ENCODE measurements around the gene DBNDD1.

DBNDD1 gene

DNA sequence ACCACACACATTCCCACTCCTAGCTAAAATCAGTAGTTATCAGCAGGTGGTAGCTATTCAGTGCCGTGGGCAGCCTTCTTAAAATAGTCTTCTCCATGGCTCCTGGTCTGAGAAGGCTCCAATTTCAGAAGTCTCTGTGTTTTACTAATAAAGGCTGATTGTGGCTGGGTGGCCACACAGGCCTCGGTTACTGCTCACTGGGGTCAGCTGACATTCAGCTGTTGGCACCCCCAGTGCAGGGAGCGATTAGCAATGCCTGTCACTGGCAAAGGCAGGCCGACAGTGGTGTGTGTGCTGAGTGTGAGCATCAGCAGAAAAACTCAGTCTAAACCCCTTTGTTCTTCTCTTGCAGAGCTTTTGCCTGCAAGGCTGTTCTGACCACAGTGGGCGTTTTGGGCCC, 16.6 kb upstream of the DBNDD1 start:
- Histone ChIP-seq H3K4me3 (ENCODE audit: low read length) (no peak overlapping the region), H3K27me3 (ENCODE audit: control insufficient read depth, insufficient read depth, low read length) (no peaks in the 10 kb centered on the region), H3K9me3 (ENCODE audit: control insufficient read depth, insufficient read depth, low read length) (no peaks in the 10 kb centered on the region), H3K36me3 (ENCODE audit: control insufficient read depth, insufficient read depth, low read length) (peaks cover 40% of the 10 kb centered on the region), H3K27ac (ENCODE audit: low read length) (no peak overlapping the region), H3K4me1 (ENCODE audit: control insufficient read depth, insufficient read depth, low read length) (peaks cover 5% of the 10 kb centered on the region)
- no peak for DNase-seq (ENCODE audit: low read depth, low spot score)
- WGBS (ENCODE audit: insufficient coverage, insufficient read length) = no CpG with 5 or more reads among the region's 5 CpGs

GRCh38 chr16:90034504-90034903, 15.2 kb upstream of the DBNDD1 start:
- DNase-seq (ENCODE audit: low read depth, low spot score) = no peak
- Histone ChIP-seq H3K4me1 (ENCODE audit: control insufficient read depth, insufficient read depth, low read length) (peaks cover 5% of the 10 kb centered on the region), H3K27me3 (ENCODE audit: control insufficient read depth, insufficient read depth, low read length) (no peaks in the 10 kb centered on the region), H3K36me3 (ENCODE audit: control insufficient read depth, insufficient read depth, low read length) (peaks cover 35% of the 10 kb centered on the region), H3K27ac (ENCODE audit: low read length) (no peak overlapping the region), H3K4me3 (ENCODE audit: low read length) (no peak overlapping the region), H3K9me3 (ENCODE audit: control insufficient read depth, insufficient read depth, low read length) (no peaks in the 10 kb centered on the region)
- no CpG with 5 or more reads among the region's 8 CpGs for WGBS (ENCODE audit: insufficient coverage, insufficient read length)

GRCh38 chr16:90033387-90033786, 14.1 kb upstream of the DBNDD1 start:
- no peak for DNase-seq (ENCODE audit: low read depth, low spot score)
- no peak overlapping the region for H3K27ac ChIP-seq (ENCODE audit: low read length)
- H3K4me3 ChIP-seq (ENCODE audit: low read length) = no peak overlapping the region
- no peaks in the 10 kb centered on the region for H3K9me3 ChIP-seq (ENCODE audit: control insufficient read depth, insufficient read depth, low read length)
- H3K27me3 ChIP-seq (ENCODE audit: control insufficient read depth, insufficient read depth, low read length) = no peaks in the 10 kb centered on the region
- peaks cover 5% of the 10 kb centered on the region for H3K4me1 ChIP-seq (ENCODE audit: control insufficient read depth, insufficient read depth, low read length)
- H3K36me3 ChIP-seq (ENCODE audit: control insufficient read depth, insufficient read depth, low read length) = peaks cover 39% of the 10 kb centered on the region
- no CpG with 5 or more reads among the region's 4 CpGs for WGBS (ENCODE audit: insufficient coverage, insufficient read length)

GRCh38 chr16:90032674-90033331, 13.5 kb upstream of the DBNDD1 start:
- no peaks in the 10 kb centered on the region for H3K9me3 ChIP-seq (ENCODE audit: control insufficient read depth, insufficient read depth, low read length)
- H3K27me3 ChIP-seq (ENCODE audit: control insufficient read depth, insufficient read depth, low read length) = no peaks in the 10 kb centered on the region
- H3K4me3 ChIP-seq (ENCODE audit: low read length) = no peak overlapping the region
- no peak overlapping the region for H3K27ac ChIP-seq (ENCODE audit: low read length)
- WGBS (ENCODE audit: insufficient coverage, insufficient read length) = no CpG with 5 or more reads among the region's 8 CpGs
- DNase-seq (ENCODE audit: low read depth, low spot score) = no peak
- peaks cover 35% of the 10 kb centered on the region for H3K36me3 ChIP-seq (ENCODE audit: control insufficient read depth, insufficient read depth, low read length)
- peaks cover 5% of the 10 kb centered on the region for H3K4me1 ChIP-seq (ENCODE audit: control insufficient read depth, insufficient read depth, low read length)

- Histone ChIP-seq H3K36me3 (ENCODE audit: control insufficient read depth, insufficient read depth, low read length) (peaks cover 32% of the 10 kb centered on the region), H3K4me1 (ENCODE audit: control insufficient read depth, insufficient read depth, low read length) (peaks cover 5% of the 10 kb centered on the region), H3K9me3 (ENCODE audit: control insufficient read depth, insufficient read depth, low read length) (no peaks in the 10 kb centered on the region), H3K27ac (ENCODE audit: low read length) (no peak overlapping the region), H3K27me3 (ENCODE audit: control insufficient read depth, insufficient read depth, low read length) (no peaks in the 10 kb centered on the region), H3K4me3 (ENCODE audit: low read length) (no peak overlapping the region)
- 100% methylated on average over 3 of the region's 9 CpGs for WGBS (ENCODE audit: insufficient coverage, insufficient read length)
- no peak for DNase-seq (ENCODE audit: low read depth, low spot score)
These were observed 12.8 kb upstream of the DBNDD1 start for GRCh38 chr16:90031931-90032673.

DNA sequence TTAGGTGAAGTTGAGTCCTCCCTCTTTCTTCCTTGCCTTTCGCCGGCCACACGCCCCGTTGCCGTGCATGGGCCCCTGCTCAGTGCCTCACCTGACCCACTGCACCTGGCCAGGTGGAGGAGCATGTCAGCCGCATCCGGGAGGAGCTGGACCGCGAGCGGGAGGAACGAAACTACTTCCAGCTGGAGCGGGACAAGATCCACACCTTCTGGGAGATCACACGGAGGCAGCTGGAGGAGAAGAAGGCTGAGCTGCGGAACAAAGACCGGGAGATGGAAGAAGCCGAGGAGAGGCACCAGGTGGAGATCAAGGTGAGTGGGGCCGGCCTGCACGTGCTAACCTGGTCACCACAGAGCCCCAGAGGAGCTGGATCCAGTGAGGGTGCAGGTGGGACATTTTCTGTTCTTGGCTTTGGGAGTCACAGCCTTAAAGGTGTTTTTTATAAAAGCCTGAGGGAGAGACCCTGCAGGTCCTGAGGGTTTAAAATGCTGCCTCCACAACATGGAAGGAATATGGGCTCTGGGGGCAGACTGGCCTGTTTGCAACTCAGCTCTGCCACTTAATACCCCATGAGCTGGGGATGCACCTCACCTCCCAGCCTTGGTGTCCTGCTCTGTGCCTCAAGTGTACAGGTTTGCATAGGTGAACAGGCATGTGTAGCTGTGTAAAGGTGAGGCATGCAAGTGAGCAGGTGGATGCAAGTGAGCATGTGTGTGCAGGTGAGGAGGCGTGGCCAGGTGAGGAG, 12.1 kb upstream of the DBNDD1 start:
- Histone ChIP-seq H3K27me3 (ENCODE audit: control insufficient read depth, insufficient read depth, low read length) (no peaks in the 10 kb centered on the region), H3K36me3 (ENCODE audit: control insufficient read depth, insufficient read depth, low read length) (peaks cover 26% of the 10 kb centered on the region), H3K27ac (ENCODE audit: low read length) (no peak overlapping the region), H3K9me3 (ENCODE audit: control insufficient read depth, insufficient read depth, low read length) (no peaks in the 10 kb centered on the region), H3K4me3 (ENCODE audit: low read length) (no peak overlapping the region), H3K4me1 (ENCODE audit: control insufficient read depth, insufficient read depth, low read length) (peaks cover 4% of the 10 kb centered on the region)
- DNase-seq (ENCODE audit: low read depth, low spot score) = no peak
- no CpG with 5 or more reads among the region's 19 CpGs for WGBS (ENCODE audit: insufficient coverage, insufficient read length)

- no peak for DNase-seq (ENCODE audit: low read depth, low spot score)
- Histone ChIP-seq H3K4me1 (ENCODE audit: control insufficient read depth, insufficient read depth, low read length) (peaks cover 2% of the 10 kb centered on the region), H3K27ac (ENCODE audit: low read length) (no peak overlapping the region), H3K4me3 (ENCODE audit: low read length) (no peak overlapping the region), H3K36me3 (ENCODE audit: control insufficient read depth, insufficient read depth, low read length) (peaks cover 23% of the 10 kb centered on the region), H3K27me3 (ENCODE audit: control insufficient read depth, insufficient read depth, low read length) (no peaks in the 10 kb centered on the region), H3K9me3 (ENCODE audit: control insufficient read depth, insufficient read depth, low read length) (no peaks in the 10 kb centered on the region)
- WGBS (ENCODE audit: insufficient coverage, insufficient read length) = no CpG with 5 or more reads among the region's 12 CpGs
These were observed 9.7 kb upstream of the DBNDD1 start for GRCh38 chr16:90028985-90029384.

DNA sequence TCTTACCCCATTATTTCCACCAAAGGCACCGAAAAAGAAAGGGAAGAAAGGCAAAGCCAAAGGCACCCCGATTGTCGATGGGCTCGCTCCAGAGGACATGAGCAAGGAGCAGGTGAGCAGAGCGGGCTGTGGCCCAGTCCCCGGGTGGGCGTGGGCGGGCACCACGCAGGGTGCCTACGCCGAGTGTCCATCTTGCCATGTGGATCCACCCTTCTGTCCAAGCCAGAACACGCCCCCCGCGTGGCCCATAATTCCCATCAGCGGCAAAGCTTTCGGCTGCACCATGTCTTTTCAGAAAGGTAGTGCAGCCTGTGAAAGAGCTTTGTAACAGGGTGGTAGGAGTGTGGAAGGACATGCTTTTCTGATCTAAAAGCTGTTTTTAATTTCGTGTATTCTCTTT, 8.4 kb upstream of the DBNDD1 start:
- Histone ChIP-seq H3K9me3 (ENCODE audit: control insufficient read depth, insufficient read depth, low read length) (no peaks in the 10 kb centered on the region), H3K27me3 (ENCODE audit: control insufficient read depth, insufficient read depth, low read length) (no peaks in the 10 kb centered on the region), H3K4me3 (ENCODE audit: low read length) (no peak overlapping the region), H3K4me1 (ENCODE audit: control insufficient read depth, insufficient read depth, low read length) (peaks cover 2% of the 10 kb centered on the region), H3K27ac (ENCODE audit: low read length) (no peak overlapping the region), H3K36me3 (ENCODE audit: control insufficient read depth, insufficient read depth, low read length) (peaks cover 18% of the 10 kb centered on the region)
- no CpG with 5 or more reads among the region's 17 CpGs for WGBS (ENCODE audit: insufficient coverage, insufficient read length)
- no peak for DNase-seq (ENCODE audit: low read depth, low spot score)

DNA sequence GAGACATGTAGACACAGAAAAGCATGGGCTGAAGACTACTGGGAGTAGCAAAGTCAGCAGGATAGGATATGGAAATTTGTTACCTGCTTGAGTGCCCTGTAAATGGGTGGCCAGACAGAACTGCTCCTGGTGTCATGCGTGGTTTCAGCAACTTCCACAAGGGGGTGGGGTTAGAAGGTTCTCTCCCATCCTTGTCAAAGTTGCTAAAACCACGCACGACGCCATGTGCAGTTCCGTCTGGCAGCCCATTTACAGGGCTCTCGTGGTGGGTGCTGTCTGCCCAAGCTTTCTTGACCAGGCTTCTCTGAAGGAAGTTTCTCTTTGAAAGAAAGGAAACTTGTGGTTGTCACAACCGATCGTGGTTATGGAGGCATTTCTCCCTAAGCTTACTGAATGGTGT, 6.9 kb upstream of the DBNDD1 start:
- Histone ChIP-seq H3K4me1 (ENCODE audit: control insufficient read depth, insufficient read depth, low read length) (peaks cover 2% of the 10 kb centered on the region), H3K4me3 (ENCODE audit: low read length) (no peak overlapping the region), H3K9me3 (ENCODE audit: control insufficient read depth, insufficient read depth, low read length) (no peaks in the 10 kb centered on the region), H3K27ac (ENCODE audit: low read length) (no peak overlapping the region), H3K36me3 (ENCODE audit: control insufficient read depth, insufficient read depth, low read length) (peaks cover 5% of the 10 kb centered on the region), H3K27me3 (ENCODE audit: control insufficient read depth, insufficient read depth, low read length) (no peaks in the 10 kb centered on the region)
- no peak for DNase-seq (ENCODE audit: low read depth, low spot score)
- WGBS (ENCODE audit: insufficient coverage, insufficient read length) = no CpG with 5 or more reads among the region's 8 CpGs

GRCh38 chr16:90023078-90023447, 3.8 kb upstream of the DBNDD1 start:
- H3K4me3 ChIP-seq (ENCODE audit: low read length) = peak overlapping the region; percentile 33; the same call in 1 of the 2 replicates
- H3K4me1 ChIP-seq (ENCODE audit: control insufficient read depth, insufficient read depth, low read length) = peaks cover 4% of the 10 kb centered on the region; the same call in 1 of the 2 replicates

More at GRCh38 chr16:90023078-90023447, 3.8 kb upstream of the DBNDD1 start:
- H3K27me3 ChIP-seq (ENCODE audit: control insufficient read depth, insufficient read depth, low read length) = no peaks in the 10 kb centered on the region
- DNase-seq (ENCODE audit: low read depth, low spot score) = no peak
- H3K9me3 ChIP-seq (ENCODE audit: control insufficient read depth, insufficient read depth, low read length) = no peaks in the 10 kb centered on the region
- H3K36me3 ChIP-seq (ENCODE audit: control insufficient read depth, insufficient read depth, low read length) = no peaks in the 10 kb centered on the region
- WGBS (ENCODE audit: insufficient coverage, insufficient read length) = no CpG with 5 or more reads among the region's 7 CpGs
- H3K27ac ChIP-seq (ENCODE audit: low read length) = no peak overlapping the region

All from iPS DF 6.9 (cell line).